ENCODE results near the gene TUBA3D.
"Not testable (repeated sequence)": the region's sequence is repeated elsewhere in the genome, so short reads cannot be mapped to it uniquely, and the experiment has no call there.

Gene TUBA3D

DNA sequence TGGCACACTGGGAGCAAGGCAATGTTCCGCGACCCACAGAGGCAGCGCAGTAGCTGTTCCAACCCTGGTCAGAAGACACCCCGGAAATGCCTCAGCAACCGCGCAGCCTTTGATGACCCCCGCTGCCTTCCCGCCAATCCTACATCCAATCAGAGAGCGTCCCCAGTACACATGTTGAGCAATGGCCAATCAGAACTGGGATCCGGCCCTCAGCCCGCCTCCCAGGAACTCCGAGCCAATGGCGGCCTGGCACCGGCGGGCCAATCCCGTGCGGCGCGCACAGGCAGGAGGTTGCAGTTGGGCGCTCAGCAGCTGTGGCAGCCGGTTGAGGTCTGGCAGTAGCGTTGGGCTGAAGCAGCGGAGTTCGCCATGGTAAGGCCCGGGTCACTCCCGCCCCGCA is at the start of gene TUBA3D:
Gene TUBA3D (plus strand): TSS at position 289 of the 400 bp plus-strand sequence. CDS start 81 bp downstream, at position 370.
- no peak for DNase-seq (ENCODE audit: low spot score)

DNA sequence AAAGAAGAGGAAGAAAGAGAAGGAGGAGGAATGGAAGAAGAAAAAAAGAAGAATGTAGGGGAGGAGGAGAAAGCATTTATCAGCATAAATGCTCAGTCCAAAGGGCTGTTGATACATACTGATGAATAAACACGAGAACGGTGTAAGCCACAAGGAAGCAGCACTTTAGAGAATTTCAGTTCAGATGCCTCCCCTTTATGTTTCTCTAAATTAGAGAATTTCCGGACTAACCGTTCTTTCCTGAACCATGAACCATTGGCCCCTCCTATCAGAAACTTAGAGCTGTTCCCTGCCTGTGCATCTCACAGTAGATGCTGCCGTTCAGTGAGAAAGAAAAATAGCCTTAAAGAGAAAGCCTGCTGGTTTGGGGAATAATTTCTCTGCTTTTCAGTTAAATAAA is 49.2 kb upstream of the TUBA3D start:
- DNase-seq (ENCODE audit: low spot score), result no peak

DNA sequence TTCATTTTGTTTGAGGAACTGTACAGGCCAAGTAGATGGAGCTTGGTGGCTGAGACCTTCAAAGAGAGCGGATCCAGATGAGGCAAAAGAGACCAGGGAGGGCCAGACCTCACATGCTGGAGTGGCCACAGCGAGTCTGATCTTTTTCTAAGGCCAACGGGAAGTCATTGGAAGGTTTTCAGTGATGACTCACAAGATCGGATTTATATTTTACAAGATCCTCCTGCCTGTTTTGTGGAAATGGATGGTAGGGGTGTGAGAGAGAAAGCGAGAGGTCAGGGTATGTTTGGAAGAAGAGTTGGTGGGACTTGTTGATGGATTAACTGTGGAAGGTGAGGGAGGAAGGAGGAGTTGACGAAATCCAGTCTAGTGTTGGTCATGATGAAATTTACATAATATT is 44.6 kb upstream of the TUBA3D start:
- DNase-seq (ENCODE audit: low spot score), result no peak

DNA sequence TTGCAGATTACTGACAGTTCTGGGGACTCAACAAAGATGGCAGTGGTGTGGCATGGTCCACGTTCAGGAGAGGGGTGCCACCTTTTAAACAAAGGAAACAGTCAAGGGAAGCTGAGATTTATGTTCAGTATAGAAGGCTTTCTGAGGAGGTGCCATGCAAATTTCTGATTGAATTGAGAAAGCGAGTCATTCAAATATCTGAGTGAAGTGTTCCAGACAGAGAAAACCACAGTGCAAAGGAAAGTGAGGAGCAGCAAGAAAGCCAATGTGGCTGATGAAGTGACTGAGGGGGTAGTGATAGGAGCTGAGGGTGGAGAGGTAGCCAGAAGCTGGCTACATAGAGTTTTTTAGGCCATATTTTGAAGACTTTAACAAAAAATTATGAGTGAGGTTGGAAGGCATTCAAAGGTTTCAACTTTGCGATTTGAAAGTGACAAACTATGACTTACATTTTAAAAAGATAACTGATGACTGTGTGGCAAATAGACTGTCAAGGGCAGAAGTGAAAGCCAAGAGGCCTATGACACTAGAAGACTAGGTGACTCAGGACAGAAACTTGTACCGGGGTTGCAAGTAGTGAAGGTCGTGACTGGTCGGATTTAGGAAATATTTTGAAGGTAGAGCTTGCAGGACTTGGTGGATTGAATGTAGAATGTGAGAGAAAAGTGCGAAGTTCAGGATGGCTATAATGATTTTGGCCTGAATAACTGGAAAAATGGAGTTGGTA is 35.0 kb upstream of the TUBA3D start:
- DNase-seq (ENCODE audit: low spot score), result not testable (repeated sequence)

DNA sequence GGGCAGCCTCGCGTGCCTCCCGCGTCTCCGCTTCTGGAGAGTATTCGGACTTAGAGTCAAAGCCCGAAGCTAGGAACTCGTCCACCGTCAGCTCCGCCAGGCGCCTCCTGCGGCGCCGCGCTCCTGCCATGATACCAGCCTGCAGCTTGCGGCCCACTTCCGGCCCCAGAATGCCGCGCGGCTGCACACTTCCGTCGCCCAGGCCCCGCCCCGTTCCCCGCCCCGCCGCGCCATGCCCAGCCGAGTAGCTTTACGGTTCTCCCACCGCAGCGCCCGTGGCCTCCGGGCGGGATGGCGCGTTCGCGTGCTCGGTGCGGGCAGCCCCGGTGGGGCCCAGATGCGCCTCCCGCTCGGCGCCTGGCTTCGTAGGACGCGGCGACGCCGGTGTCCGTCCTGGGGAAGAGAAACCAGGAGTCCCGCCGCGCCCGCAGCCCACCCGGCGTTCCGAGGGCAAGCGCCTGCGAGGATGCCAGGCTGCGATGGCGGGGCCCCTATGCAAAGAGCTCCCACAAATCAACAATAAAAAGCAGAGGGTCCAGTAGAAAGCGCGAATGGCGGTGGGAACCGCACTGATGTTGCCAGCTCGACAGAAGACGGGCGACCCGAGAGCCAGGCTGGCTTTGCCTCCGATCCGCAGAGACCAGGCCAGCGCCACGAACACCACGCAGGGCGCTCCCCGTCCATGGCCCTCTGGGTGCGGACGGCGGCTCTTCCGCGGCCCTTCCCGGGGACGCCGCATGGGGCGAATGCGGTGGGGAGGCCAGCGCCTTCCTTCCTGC is 31.0 kb upstream of the TUBA3D start:
- DNase-seq (ENCODE audit: low spot score), result not testable (repeated sequence)

DNA sequence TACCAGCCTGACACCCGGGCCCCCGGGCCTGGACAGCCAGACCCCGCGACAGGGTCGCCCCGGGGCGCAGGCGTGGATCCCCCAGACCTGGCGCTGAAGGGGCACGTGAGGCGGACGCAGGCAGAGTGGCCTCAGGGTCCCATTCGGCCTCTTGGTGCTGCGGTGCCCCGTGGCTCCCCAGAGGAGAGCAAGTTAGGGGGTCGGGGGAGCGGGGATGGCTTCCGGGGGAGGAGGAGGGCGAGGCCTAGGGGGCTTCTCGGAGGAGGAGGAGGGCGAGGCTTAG is 30.5 kb upstream of the TUBA3D start:
- not testable (repeated sequence) for DNase-seq (ENCODE audit: low spot score)

DNA sequence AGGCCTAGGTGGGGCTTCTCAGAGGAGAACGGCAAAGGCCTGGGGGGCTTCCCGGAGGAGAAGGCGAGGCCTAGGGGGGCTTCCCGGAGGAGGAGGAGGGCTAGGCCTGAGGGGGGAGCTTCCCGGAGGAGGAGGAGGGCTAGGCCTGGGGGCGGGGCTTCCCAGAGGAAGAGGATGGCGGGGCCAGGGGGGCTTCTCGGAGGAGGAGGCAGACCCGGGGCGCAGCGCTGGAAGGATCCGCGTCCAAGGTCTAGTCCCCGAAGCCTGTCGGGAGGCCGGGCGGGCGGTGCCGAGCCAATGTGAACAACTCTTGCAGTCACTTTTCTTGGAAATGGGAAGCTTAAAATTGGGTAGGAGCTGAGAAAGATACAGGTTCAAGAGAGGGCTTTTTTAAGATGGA is 30.0 kb upstream of the TUBA3D start:
- DNase-seq (ENCODE audit: low spot score), result no peak

DNA sequence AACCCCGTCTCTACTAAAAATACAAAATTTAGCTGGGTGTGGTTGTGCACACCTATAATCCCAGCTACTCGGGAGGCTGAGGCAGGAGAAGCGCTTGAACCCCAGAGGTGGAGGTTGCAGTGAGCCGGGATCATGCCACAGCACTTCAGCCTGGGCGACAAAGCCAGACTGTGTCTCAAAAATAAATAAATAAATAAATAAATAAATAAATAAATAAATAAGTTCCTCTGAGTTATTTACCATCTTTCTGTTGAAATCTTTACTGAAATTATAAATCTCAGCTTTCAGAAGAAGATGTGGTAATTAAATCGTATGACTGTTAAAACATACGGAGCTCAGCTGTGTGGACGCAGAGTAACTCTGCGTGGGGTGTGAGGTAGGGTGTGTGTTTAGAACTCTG is 27.9 kb upstream of the TUBA3D start:
- not testable (repeated sequence) for DNase-seq (ENCODE audit: low spot score)

DNA sequence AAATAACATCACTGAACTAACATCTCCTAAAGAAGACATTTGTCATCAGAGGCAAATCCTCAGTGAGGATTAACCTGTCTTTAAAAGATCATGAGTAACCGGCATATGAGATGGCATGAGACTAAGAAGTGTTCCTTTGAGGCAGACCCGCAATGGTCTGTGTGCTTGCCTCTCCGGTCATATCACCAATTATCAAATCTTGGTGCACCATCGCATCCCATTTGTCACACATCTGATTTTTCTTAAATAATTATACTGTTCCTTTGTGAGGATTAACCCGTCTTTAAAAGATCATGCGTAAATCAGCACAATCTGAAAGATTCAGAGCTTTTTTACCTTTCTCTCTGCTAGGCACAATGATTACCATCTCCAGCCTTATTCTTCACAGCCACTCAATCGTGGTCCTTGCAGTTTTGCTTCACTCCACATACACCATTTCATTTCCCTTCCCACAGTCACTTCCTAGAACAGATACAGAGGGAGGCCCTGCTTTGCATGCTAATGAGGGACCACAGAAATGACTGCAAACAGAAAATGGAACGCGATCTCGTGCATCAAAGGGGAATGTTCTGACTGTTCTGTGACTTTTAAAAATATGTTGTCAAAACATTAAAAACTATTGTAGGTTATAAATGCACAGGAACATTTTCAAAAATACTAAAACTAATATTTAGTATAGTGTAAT is 24.5 kb upstream of the TUBA3D start:
- DNase-seq (ENCODE audit: low spot score), result not testable (repeated sequence)

DNA sequence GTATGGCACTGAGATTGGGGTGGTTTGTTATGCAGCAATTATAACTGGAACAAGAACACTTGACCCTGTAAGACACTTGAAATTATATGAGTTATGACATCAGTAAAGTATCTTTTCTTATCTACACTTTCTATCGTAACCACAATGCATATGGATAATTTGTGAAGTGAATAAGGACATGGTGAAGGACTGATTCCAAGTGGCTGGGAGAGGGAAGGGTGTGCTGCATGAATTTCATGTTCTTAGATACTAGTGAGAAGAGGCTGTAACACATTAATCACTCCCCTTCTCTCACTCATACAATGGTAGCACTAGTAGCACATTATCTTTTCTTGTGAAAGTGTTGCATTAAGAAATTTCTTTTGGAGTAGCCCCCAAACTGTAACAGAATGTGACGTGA is 21.0 kb upstream of the TUBA3D start:
- DNase-seq (ENCODE audit: low spot score), result not testable (repeated sequence)

DNA sequence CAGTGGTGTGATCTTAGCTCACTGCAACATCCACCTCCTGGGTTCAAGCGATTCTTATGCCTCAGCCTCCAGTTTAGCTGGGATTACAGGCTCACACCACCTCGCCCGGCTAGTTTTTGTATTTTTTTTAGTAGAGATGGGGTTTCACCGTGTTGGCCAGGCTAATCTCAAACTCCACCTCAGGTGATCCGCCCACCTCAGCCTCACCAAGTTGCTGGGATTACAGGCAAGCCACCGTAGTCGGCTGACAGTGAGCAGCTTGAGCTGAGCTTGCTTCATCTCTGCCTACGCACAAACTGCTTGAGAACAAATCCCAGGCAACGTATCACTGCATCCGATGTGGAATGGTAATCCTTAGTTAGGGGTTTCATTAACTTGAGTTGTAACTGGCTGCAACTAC is 8.2 kb upstream of the TUBA3D start:
- DNase-seq (ENCODE audit: low spot score), result not testable (repeated sequence)

DNA sequence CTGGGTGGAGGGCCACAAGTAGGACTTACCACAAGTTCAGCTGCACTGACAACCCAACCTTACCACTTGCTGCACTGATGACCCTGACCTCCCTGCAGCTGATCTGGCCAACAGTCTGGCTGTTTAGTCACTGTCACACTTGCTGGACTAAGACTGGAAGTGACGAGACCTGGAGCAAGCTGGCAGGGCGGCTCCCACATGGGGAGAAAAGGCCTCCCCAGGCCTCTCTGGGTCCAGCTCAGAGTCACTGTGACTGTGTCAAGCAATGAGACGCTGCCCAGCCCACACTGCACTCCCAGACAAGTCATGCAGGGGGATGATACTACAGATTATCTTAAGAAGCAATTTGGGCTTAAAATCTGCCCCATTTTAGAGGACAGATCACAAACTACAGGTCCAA is 5.0 kb upstream of the TUBA3D start:
- DNase-seq (ENCODE audit: low spot score), result not testable (repeated sequence)

DNA sequence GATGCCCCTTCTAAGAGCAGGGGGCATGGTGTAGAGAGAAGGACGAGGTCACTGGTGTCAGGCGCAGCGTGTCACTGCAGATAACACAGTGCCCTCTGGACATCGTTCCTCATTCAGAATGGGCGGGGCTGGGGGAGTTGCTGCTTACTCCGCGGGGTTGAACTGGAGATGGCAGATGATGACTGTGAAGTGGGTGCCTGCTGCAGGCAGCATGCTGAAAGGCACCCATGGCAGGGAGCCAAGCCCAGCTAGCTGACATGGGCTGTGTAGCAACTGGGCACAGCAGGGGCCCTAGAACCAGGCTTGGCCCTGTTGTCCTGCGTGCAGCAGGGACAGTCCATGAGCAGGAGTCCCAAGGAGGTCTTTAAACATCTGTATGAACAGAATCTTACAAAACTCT is 4.3 kb upstream of the TUBA3D start:
- not testable (repeated sequence) for DNase-seq (ENCODE audit: low spot score)

DNA sequence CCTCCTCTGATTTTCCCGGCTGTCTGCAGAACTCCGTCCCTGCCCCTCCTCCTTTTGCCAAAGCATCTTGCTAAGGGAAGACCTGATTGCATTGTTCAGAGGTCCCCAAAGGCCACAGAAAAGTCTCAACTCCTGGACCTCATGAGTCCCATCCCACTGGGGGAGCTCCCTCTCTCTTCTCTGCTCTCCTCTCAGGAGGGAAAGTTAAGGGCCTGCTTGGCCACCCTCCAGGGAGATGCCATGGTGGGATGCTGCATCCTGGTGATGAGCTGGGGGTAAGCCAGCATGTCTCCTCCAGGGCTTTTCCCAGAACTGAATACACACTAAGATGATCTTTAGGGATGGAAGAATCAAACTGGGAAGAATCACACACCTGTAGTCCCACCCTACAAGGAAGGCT is 2.7 kb upstream of the TUBA3D start:
- not testable (repeated sequence) for DNase-seq (ENCODE audit: low spot score)

DNA sequence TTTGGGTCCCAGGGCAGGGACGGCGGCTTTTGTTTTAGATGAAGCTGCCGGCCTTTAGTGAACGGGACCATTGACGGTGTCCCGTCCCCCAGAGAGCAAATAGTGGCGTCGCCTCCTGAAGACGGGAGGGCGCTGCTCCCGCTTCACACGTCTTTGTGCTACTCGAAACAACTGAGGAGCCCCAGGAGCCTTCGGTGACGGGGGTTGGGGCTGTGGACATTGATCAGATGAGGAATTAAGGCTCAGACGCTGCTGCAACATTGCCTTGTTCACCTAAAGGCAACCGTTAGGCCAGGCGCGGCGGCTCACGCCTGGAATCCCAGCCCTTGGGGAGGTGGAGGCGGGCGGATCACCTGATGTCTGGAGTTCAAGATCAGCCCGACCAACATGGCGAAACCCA is 444 bp downstream of the TUBA3D start:
- DNase-seq (ENCODE audit: low spot score), result not testable (repeated sequence)

DNA sequence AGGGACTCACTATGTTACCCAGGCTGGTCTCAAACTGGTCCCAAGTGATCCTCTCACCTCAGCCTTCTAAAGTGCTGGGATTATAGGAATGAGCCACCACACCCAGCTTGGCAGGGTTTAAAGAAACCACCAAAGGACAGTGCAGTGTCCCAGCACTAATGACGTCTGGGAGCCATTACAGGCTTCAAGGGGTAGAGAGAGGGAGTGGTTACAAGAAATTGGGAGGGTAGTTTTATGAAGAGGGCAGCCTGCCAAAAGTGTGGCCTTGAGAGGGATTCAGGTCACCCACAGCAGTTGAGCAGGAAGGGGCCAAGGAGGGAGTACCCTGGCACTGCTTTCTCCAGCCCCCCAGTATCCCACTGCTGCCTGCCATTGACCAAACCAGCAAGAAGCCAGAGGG is 1.3 kb downstream of the TUBA3D start:
- not testable (repeated sequence) for DNase-seq (ENCODE audit: low spot score)

DNA sequence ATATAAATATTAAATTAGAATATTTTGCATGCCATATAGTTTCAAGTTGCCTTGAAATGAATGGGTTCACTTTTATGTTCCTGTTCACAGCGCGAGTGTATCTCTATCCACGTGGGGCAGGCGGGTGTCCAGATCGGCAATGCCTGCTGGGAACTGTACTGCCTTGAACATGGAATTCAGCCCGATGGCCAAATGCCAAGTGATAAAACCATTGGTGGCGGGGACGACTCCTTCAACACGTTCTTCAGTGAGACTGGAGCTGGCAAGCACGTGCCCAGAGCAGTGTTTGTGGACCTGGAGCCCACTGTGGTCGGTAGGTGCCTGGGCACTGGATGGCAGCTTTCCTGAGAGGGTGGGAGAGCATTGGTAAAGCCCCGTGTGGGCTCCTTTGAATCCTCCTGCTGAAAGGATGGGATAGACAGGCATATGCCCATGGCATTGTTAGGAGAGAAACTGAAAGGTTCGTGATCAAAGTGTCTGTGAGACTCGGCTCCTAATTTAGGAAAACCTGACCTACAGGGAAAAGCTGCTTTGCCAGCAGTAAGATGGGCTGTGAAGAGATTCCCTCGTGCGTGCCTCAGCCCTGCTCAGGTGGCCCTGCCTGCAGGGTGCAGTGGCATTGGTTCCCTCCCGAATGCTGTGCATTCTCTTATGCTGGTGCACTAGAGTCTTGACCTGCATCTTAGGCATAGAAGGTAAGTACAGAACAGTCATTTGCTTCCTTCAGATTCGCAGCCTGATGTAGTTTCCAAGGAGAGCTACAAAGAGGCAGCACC is 2.3 kb downstream of the TUBA3D start:
- DNase-seq (ENCODE audit: low spot score), result not testable (repeated sequence)

DNA sequence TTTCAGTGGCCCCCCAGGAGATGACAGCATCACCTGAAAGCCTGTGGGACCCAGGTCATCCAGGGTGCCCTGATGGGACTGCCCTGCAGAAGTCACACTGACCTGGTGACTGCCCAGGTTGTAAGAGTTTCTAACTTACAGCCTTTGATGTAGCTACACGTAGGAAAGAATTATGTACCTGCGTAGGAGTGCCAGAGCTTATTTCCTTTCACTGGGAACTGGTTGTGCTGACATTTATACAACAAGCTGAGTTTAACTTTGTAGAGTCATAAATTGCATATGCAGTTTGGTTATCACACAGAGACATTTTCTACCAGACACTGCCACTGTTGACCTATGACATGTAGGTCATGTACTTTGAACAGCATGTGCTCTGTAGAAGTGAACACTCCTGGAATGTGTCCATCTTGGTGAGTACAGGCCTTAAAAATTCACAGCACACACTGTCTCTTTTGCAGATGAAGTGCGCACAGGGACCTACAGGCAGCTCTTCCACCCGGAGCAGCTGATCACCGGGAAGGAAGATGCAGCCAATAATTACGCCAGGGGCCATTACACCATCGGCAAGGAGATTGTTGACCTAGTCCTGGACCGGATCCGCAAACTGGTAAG is 3.0 kb downstream of the TUBA3D start:
- DNase-seq (ENCODE audit: low spot score), result not testable (repeated sequence)

DNA sequence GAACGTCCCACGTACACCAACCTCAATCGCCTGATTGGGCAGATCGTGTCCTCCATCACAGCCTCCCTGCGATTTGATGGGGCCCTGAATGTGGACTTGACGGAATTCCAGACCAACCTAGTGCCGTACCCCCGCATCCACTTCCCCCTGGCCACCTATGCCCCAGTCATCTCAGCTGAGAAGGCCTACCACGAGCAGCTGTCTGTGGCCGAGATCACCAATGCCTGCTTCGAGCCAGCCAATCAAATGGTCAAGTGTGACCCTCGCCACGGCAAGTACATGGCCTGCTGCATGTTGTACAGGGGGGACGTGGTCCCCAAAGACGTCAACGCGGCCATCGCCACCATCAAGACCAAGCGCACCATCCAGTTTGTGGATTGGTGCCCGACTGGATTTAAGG is 4.4 kb downstream of the TUBA3D start:
- DNase-seq (ENCODE audit: low spot score), result not testable (repeated sequence)

DNA sequence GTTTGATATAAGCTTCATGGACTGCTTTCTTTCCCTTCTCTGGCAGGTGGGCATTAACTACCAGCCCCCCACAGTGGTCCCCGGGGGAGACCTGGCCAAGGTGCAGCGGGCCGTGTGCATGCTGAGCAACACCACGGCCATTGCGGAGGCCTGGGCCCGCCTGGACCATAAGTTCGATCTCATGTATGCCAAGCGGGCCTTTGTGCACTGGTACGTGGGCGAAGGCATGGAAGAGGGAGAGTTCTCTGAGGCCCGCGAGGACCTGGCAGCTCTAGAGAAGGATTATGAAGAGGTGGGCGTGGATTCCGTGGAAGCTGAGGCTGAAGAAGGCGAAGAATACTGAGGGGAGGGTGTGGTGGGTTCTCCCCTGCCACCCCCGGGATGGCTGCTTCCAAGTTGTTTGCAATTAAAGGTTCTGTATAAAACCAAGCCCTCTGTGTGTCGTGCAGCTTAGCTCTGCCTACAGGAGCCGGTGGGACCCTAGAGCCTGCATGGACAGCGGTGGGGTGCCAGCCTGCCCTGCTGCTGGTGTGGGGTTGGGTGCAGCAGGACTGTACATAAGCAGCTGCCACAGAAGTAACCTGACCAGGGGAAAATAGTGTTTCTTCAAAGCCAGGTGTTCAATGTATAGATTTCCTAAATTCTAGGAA is 6.7 kb downstream of the TUBA3D start:
- not testable (repeated sequence) for DNase-seq (ENCODE audit: low spot score)
